Ovary (tissue), 3 donors: ENCODE measurements around the gene DENND1B.

Experiments
- CTCF ChIP-seq, 3 donors: fragments of 450-650 bp in 2 of 3; fragments of 200-600 bp in 1 of 3; IDR thresholded peaks; one replicate each; pipeline versions ENCODE4 v1.5.1 to v1.8.0; 2016 to 2022; ENCODE audit warnings: antibody characterized with exemption in 3 of 3, mild to moderate bottlenecking in 1 of 3
- POLR2A ChIP-seq: fragments of 450-650 bp; IDR thresholded peaks from one replicate; pipeline ENCODE4 v1.6.1; 2017; ENCODE audit warnings: antibody characterized with exemption, mild to moderate bottlenecking, moderate library complexity
- donor health status: DM: no; HTN: no; CAD: no.

DNA sequence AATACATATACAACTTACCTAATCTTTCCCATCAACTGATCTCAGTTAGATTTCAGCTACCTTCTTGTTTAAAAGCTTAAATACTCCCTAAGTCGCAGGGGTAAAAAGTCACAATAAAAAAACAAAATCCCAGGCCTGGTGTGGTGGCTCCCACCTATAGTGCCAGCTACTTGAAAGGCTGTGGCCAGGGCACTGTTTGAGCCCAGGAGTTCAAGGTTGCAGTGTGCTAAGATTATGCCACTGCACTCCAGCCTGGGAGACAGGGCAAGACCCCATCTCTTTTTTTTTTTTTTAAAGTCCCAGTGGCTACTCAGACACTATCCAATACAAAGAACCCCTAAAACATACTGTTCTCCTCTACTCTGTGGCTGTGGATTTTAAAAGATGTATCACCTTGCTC lies 228.3 kb downstream of the DENND1B start:
- TF ChIP-seq CTCF (IDR thresholded peaks at IDR 0.05) = no peak
- no peak for TF ChIP-seq POLR2A
